Medulla oblongata (tissue), 1 donor: ENCODE measurements around the gene IL1R1.

ENCODE experiments used
- DNase-seq: peaks from one replicate; pipeline ENCODE4 v3.0.0-alpha.2; 2015; ENCODE audit errors: extremely low spot score

The IL1R1 gene

DNA sequence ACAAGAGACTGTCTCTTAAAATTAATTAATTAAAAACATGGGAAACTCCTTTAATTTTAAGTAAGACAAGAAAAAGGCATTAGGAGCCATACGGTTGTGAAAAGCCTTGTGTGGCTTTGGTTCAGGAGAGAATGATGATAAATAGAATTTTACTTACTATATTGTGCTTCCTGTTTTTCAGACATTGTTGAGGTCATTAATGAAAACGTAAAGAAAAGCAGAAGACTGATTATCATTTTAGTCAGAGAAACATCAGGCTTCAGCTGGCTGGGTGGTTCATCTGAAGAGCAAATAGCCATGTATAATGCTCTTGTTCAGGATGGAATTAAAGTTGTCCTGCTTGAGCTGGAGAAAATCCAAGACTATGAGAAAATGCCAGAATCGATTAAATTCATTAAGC lies 33.6 kb downstream of the IL1R1 start:
- no peak for DNase-seq

GRCh38 chr2:102177814-102178478 lies 35.4 kb downstream of the IL1R1 start:
- DNase-seq = no peak

DNA sequence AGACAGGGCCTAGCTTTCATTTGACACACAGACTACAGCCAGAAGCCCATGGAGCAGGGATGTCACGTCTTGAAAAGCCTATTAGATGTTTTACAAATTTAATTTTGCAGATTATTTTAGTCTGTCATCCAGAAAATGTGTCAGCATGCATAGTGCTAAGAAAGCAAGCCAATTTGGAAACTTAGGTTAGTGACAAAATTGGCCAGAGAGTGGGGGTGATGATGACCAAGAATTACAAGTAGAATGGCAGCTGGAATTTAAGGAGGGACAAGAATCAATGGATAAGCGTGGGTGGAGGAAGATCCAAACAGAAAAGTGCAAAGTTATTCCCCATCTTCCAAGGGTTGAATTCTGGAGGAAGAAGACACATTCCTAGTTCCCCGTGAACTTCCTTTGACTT lies 36.5 kb downstream of the IL1R1 start:
- no peak for DNase-seq

DNA sequence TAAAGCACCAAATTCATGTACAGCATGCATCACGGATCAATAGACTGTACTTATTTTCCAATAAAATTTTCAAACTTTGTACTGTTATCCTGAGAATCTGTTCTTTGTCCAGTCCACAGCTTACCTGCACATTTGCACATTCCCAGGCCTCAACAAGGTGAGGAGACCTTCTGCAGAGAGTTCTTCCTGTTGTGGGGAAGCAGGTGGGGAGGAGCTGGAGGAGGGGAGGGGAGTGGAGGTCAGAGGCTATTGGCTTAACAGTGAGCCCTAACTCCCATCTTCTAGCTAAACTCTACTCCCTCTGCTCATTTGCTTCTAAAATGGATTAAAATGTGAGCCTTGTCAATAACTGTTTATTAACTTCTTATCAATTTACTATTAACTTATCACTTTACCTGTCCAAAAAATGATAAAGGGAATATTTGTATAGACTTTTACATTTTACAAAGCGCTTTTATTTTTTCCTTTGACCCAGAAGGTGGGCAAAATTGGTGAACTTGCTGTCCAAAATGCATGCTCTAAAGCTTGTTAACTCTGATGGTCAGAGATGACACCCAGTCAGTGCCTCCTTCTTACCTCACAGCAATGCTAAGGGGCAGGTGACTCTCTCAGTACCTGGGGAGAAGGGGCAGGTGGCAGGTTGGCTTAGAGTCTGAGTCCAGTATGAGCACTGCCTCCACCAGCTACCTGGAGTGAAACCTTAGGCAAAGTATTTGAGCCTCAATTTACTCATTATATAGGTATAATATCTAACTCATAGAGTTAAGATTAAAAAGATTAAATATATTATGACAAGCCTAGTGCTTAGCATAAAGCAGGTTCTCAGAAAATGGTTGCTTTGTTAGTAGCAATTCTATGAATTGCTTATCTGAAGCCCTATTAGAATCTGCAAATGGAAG lies 37.5 kb downstream of the IL1R1 start:
- no peak for DNase-seq

DNA sequence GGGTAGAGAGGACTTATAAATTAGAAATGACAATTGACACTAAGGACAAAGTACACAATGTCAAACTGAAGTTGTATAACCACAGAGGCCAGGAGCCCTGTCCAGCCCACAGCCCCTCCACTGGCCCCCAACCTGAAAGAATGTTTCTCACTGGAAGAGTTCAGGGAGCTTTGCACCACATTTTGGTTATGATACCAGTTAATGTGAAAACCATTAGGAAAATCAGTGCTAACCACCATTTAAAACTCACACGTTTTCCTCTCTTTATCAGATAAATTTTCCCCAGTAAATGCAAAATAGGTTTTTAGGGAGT lies 38.1 kb downstream of the IL1R1 start:
- DNase-seq = no peak

DNA sequence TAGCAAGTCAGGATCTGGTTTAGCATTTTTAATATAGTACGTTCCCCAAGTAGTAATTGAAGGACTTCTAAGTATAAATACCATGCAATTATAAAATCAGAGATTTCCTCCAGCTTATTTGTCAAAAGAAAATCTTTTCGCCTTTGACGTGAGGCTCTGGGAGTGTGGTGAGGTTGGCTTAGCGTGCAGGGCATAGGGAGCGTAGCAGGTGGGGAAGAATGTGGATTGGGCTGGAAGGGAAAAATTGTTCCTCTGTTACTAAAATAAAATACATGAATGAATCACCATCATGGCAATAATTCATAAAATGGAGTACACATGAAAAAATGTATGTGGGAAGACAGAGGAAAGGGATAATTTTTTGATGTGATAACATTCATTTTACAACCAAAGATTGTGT lies 38.8 kb downstream of the IL1R1 start:
- DNase-seq = no peak

DNA sequence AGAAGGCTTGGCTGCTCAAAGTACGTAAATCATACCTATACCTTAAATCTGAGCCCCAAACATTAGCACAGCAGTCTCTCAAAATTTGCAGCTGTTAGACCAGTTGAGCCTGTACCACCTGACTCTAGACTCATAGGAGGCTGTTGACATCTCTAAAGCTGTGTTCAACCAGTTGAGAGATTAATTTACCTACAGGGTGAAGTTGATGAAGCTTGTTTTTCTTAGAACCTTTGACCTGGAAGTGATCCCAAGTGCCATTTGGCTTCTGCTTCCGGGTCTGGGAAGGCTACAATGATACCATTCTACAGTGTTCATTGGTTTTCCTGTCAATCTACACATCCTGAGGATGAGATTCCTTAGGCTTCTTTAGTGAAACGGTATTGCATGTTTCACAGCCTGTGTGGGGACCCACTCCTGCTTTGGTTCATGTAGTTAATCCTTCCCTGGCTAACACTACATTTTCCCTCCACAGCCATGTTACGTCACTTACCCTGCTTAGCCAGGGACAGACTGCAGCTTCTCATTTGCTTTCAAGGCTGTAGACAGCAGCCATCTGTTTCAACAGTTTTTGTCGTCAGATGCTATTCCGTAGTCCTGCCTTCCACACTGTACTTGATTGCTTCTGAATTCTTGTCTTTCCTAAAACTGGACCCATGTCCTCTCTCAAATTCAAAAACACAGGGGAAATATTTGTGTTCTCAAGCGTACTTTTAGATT lies 39.5 kb downstream of the IL1R1 start:
- DNase-seq = no peak

- no peak for DNase-seq
Measured at GRCh38 chr2:102184018-102184417, 41.5 kb downstream of the IL1R1 start.

DNA sequence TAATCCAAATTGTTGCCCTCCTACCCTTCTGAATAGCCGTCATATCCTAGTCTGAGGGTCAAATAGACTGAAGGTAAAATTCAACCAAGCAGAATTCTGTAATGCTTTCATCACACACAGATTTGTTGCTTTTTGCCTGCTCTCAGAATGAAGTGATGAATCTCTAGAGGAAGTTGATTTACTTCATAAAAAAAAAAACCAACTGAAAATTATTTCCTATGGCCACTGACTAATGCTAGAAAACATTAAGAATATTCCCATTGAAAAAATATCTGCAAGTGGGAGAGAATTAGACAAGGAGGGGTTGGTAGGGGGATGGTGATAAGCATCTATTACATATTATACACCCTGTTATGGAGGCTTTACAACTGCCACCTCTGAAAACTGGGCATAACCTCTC lies 42.0 kb downstream of the IL1R1 start:
- no peak for DNase-seq

DNA sequence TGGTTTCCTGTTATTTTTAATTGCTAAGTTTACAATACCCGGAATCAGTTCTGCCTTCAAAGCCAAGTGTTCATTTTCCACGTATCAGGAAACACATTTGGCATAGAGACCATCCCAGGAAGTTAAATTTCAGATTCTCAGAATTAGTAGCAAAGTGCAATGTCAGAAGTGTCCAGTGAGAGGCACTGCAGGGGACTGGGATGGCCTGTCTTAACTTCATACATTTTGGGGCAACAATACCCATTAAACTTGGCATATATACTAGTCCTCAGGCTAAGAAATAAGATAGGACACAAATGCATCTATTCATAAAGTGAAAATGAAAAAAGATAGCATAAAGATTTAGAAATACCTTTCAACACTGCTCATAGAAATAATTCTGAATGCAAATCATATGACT lies 42.8 kb downstream of the IL1R1 start:
- no peak for DNase-seq

DNA sequence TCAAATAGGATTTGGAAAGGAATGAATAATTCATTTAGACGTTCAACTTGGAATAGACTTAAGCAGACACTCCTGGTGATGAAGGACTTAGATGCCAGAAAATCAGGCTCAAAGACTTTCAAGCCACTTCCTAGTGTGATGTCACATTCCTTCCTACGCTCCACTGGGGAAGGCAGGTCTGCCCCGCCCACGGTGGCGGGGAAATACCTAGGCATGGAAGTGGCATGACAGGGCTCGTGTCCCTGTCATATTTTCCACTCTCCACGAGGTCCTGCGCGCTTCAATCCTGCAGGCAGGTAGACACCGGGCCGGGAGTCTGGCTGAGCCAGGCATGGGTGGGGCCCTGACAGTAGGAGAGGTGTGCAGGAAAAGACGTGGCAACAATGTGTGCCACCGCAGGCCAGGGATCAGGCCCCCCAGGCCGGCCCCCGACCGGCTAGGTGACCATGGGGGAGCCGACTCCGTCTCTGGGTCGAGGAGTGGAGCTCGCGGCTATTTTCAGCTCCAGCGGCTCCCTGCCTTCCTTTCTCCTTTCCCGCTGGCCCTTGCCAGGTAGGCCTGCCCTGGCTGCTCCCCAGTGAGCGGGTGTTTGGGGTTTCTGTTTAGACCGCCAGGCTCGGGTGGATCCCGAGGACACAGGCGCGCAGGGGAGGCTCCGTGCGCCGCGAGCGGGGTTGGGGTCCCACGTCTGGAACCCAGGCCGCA lies 44.4 kb downstream of the IL1R1 start, which contains the start of gene IL1RL2:
Gene IL1RL2, plus strand, starts transcription at position 233 of the 705 bp plus-strand sequence. CDS start 845 bp downstream, outside the sequence.
- no peak for DNase-seq

DNA sequence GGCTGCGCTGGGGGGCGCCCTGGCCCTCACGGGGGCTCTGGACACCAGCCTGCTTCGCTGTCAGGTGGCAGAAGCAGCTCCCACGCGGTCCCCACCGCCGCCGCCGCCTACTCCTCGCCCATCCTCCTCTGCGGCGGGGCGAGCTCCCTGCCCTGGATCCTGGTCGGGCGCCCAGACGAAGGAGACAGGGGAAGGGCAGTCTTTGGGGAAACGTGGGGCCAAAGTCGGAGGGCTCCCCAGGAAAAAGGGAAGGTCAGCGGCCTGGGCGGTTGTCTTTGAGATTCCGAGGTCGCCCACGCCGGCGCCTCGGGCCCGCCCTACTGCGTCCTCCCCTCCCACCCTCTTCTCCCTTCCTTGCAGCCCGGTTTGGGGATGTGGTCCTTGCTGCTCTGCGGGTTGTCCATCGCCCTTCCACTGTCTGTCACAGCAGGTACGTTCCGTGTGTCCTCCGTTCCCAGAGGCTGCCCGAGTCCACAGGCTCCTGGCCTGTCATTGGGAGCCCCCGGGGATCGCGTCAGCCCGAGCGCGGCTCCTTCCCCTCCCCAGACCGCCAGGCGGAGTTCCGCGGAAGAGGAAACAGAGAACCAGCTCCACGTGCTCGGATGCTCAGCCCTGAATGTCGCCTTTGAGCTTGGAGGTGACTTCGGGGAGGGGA lies 45.1 kb downstream of the IL1R1 start:
- peak; percentile 46 for DNase-seq

DNA sequence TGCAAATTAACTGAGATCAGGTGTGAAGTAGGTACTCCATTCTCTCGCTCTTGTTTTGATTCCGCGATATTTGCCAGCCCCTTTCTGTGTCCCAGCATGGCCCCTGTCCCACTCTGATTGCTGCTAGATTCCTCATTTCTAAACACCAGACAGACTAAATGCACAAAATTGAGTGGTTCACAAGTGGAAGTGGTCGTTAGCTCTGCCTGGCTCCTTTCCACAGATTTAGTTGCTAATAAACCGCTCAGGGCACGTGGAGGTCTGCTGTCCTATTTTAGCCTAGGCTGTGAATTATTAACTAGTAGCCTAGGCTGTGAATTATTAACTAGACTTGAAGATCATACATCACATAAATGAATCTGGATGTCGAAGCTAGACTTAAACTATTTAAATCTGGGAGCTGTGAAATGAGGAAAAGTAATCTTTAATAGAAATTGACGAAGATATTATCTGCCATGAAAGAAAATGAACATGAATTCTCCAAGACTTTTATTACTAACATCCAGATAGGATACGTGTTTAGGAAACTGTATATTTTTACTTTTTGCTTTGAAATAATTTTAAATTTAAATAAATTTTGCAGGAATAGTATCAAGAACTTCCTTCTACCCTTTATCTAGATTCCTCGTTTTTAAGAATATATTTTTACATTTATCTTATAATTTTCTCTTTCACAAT lies 48.0 kb downstream of the IL1R1 start:
- DNase-seq = no peak

GRCh38 chr2:102191501-102191900 lies 49.0 kb downstream of the IL1R1 start:
- DNase-seq = no peak

- no peak for DNase-seq
Measured at GRCh38 chr2:102193074-102193473, 50.5 kb downstream of the IL1R1 start.

DNA sequence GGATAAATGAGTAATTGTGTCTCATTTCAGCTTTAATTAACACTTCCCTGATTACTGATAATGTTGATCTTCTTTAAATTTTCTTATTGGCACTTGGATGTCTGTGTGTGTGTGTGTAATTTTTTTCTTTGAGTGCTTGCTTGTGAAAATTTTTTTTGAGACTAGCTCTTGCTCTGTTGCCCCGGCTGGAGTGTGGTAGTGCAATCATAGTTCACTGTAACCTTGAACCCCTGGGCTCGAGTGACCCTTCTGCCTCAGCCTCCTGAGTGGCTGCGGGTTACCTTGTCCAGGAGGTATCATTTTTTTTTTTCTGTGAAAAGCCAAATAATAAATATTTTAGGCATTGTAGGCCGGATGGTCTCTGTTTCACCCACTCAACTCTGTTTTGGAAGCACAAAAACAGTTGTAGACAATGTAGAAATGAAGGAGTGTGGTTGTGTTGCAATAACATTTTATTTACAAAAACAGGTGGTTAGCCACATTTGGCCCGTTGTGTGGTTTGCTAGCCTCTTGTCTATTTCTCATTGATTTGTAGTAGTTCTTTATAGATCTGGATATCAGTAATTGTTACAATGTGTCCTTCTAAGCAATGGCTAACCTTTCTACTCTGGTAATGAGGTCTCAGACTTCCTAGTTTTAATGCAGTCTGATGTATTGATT lies 52.2 kb downstream of the IL1R1 start:
- DNase-seq = no peak

DNA sequence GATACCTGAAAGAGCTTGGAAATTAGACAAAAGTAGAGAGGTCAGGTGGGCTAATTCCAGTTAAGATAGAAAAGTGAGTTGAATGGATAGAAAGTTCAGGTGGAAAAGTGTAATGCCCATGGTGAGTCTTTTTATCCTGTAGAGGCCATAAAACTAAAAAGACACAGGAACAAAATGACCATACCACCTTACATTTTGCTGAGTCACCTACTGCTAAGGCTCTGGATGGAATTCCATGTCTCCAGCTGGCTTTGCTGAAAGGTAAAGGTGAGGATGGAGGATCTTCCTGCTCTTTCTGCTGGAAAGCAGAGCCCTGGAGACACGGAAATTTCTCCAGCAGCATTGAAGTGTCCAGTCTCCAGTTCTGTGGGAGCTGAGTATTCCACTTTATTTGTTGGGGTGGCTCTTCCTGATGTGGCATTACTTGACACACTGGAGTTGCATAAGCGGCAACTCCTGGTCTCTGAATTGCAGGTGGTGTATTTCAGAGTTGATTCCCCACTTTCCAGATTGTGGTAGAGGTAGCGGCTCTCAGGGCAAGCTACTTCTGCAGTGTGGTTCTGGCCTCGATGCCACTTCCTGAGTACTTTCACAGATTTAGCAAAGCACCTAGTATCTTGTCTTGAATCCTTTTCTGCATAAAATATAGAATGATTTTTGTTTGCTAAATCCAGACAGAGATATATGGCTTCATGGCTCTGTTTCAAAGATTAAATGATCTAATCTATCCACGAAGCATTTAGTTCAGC lies 55.0 kb downstream of the IL1R1 start:
- no peak for DNase-seq

GRCh38 chr2:102200539-102200938 lies 58.0 kb downstream of the IL1R1 start:
- no peak for DNase-seq

GRCh38 chr2:102204638-102205037 lies 62.1 kb downstream of the IL1R1 start:
- DNase-seq = no peak
